Type B pancreatic cell (in vitro differentiated cells): ENCODE data around the gene TSTD1. TPM values are rescaled to one million over a fixed set of nuclear protein-coding genes. Genes with fewer than 3 reads are reported as not detected.
A peak's percentile ranks its signal among the peaks of the same experiment; 100 is the strongest.

Source experiments
- DNase-seq: peaks from one replicate; pipeline ENCODE4 v3.0.0; 2021; ENCODE audit warnings: mixed read lengths; ENCODE audit not compliant: unreplicated experiment; ENCODE audit errors: extremely low spot score
- H3K27ac Mint-ChIP-seq: 2 replicates; pipeline ENCODE4 v1.8.0; 2021; ENCODE audit warnings: mild to moderate bottlenecking, mixed read lengths
- H3K27me3 Mint-ChIP-seq: 2 replicates; pipeline ENCODE4 v1.8.0; 2021; ENCODE audit warnings: mixed read lengths
- H3K36me3 Mint-ChIP-seq: 2 replicates; pipeline ENCODE4 v1.8.0; 2021; ENCODE audit warnings: mixed read lengths
- H3K4me1 Mint-ChIP-seq: one replicate; pipeline ENCODE4 v1.8.0; 2021; ENCODE audit warnings: mixed read lengths; ENCODE audit not compliant: unreplicated experiment
- H3K4me3 Mint-ChIP-seq: 2 replicates; pipeline ENCODE4 v1.8.0; 2021; ENCODE audit warnings: mild to moderate bottlenecking, mixed read lengths
- H3K9me3 Mint-ChIP-seq: 2 replicates; pipeline ENCODE4 v1.8.0; 2021; ENCODE audit warnings: mixed read lengths
- CTCF ChIP-seq: fragments of 200-600 bp; sonication (generic); conservative IDR thresholded peaks from 2 replicates; pipeline ENCODE4 v1.5.0; 2021; ENCODE audit warnings: antibody characterized with exemption, mild to moderate bottlenecking
- long read RNA-seq: library from polyadenylated mRNA; unstranded; transcript quantifications from one replicate; pipeline ENCODE4 v2.0.0, GENCODE V29; 2020
- total RNA-seq: library from RNA; stranded (reverse); gene quantifications from 2 replicates; pipeline ENCODE4 v1.2.1, GENCODE V29; 2021; ENCODE audit warnings: low replicate concordance

TSTD1 gene, protein sequence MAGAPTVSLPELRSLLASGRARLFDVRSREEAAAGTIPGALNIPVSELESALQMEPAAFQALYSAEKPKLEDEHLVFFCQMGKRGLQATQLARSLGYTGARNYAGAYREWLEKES
- total RNA-seq = 40.8 and 98.0 TPM in 2 replicates
- long read RNA-seq, transcript TSTD1-203 (3 exons, 457 nt) = minor isoform, 5 of 39 reads
- long read RNA-seq, transcript TSTD1-204 (4 exons, 593 nt) = major isoform, 26 of 39 reads
- long read RNA-seq, partial matches to known transcripts = 2 of 39 reads
- long read RNA-seq, other reads (novel, unspliced or antisense) = 2 of 39 reads

GRCh38 chr1:161038523-161039153 lies at the start of gene TSTD1:
Gene TSTD1, minus strand, starts transcription at chr1:161038964. Its CDS starts 75 bp downstream, at chr1:161038889.
- H3K27ac Mint-ChIP-seq = peak within 1 kb of the TSS; percentile 91
- H3K27me3 Mint-ChIP-seq = no peaks in the 10 kb centered on the region
- TF ChIP-seq CTCF = no peak
- DNase-seq = no peak
- peak within 1 kb of the TSS; percentile 90 for H3K4me3 Mint-ChIP-seq
- H3K9me3 Mint-ChIP-seq = no peaks in the 10 kb centered on the region
- H3K4me1 Mint-ChIP-seq = peaks cover 5% of the 10 kb centered on the region
- peaks cover 26% of the 10 kb centered on the region for H3K36me3 Mint-ChIP-seq

GRCh38 chr1:161086457-161086856 lies 47.7 kb upstream of the TSTD1 start:
- Mint-ChIP-seq H3K27ac (peak overlapping the region; percentile 97), H3K36me3 (peaks cover 4% of the 10 kb centered on the region), H3K4me3 (peak overlapping the region; percentile 88), H3K9me3 (no peaks in the 10 kb centered on the region), H3K27me3 (no peaks in the 10 kb centered on the region), H3K4me1 (peaks cover 14% of the 10 kb centered on the region)
- TF ChIP-seq CTCF = no peak
- DNase-seq = no peak

DNA sequence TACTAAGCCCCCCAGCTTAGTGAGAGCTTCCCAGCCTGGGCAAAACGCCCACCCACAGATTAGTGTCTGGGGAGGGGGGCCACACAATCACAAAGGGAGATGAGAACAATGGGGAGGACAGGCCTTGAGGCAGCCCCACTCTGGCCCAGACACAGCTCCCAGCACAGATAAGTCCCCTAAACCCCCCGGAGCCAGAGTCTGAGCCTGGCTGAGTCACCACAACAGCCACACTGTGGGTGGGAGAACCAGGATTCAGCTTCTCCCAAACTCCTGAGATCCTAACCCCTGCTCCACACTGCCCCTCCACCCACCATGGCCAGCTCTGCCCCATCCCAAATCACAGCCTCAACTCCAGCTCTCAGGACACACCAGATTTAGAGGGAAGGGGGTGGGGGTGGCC lies 46.4 kb upstream of the TSTD1 start:
- peak overlapping the region; percentile 97 for H3K27ac Mint-ChIP-seq
- no peaks in the 10 kb centered on the region for H3K27me3 Mint-ChIP-seq
- TF ChIP-seq CTCF = no peak
- no peak for DNase-seq
- H3K36me3 Mint-ChIP-seq = peaks cover 15% of the 10 kb centered on the region
- H3K9me3 Mint-ChIP-seq = no peaks in the 10 kb centered on the region
- peak overlapping the region; percentile 88 for H3K4me3 Mint-ChIP-seq
- H3K4me1 Mint-ChIP-seq = peaks cover 25% of the 10 kb centered on the region

GRCh38 chr1:161084597-161084988 lies 45.8 kb upstream of the TSTD1 start:
- no peaks in the 10 kb centered on the region for H3K27me3 Mint-ChIP-seq
- H3K4me3 Mint-ChIP-seq = peak overlapping the region; percentile 88
- H3K4me1 Mint-ChIP-seq = peaks cover 25% of the 10 kb centered on the region
- DNase-seq = no peak
- TF ChIP-seq CTCF = no peak
- H3K27ac Mint-ChIP-seq = peak overlapping the region; percentile 97
- no peaks in the 10 kb centered on the region for H3K9me3 Mint-ChIP-seq
- peaks cover 15% of the 10 kb centered on the region for H3K36me3 Mint-ChIP-seq

DNA sequence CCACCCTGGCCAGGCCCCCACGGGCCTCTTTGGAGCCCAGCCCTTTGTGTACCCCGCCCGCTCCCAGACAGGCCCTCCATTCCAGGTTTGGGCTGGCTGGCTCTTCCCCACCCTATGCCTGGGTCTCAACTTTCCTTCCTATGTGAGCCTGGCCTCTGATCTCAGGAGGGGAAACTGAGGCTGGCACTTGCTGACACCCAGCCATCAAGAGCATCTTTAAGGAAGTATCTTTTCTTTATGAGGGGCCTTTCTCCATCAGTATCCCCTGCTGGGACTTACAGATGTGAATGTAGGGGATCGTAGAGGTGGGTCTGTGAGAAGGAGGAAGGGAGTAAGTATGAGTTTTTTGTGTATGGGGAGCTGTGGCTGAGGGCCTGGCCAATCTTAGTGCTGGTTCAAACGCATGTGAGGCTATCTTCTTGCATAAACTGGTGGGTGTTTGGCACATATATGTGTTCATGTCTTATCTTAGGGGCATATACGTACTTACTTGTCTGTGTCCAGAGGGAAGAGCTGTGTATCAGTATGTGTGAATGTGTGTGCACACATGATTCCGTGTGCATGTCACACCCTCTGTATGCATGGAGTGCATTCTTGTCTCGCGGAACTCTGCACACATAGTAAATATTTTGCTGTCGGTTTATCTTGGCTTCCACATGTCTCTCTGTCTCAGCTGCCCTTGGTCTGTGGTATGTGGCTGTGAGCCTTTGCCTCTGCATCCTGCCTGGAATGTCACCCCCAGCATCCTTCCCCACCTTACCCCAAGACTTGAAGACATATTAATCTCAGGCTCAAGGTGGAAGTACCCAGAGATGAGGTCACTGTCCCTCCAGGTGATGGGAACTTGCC lies 45.2 kb upstream of the TSTD1 start:
- Mint-ChIP-seq H3K27me3 (no peaks in the 10 kb centered on the region), H3K9me3 (no peaks in the 10 kb centered on the region), H3K36me3 (peaks cover 18% of the 10 kb centered on the region), H3K4me1 (peaks cover 25% of the 10 kb centered on the region), H3K27ac (peak overlapping the region; percentile 97), H3K4me3 (peak overlapping the region; percentile 88)
- no peak for DNase-seq
- TF ChIP-seq CTCF = no peak
